Mammary epithelial cell (primary cell): ENCODE measurements around the gene FRMD3.

Experiments
- CTCF ChIP-seq, 2 donors: IDR thresholded peaks in 1 of 2; conservative IDR thresholded peaks in 1 of 2; 2 replicates each; pipeline ENCODE4 v1.5.1; 2011 to 2012; ENCODE audit warnings: inconsistent platforms in 2 of 2, low read length in 2 of 2, mild to moderate bottlenecking in 2 of 2, control low read depth in 1 of 2, low read depth in 1 of 2; ENCODE audit not compliant: insufficient read depth in 1 of 2; ENCODE audit errors: extremely low read depth in 1 of 2
- EZH2 ChIP-seq: IDR thresholded peaks from 2 replicates; pipeline ENCODE4 v1.6.1; 2012; ENCODE audit warnings: low read length, inconsistent platforms, borderline replicate concordance

DNA sequence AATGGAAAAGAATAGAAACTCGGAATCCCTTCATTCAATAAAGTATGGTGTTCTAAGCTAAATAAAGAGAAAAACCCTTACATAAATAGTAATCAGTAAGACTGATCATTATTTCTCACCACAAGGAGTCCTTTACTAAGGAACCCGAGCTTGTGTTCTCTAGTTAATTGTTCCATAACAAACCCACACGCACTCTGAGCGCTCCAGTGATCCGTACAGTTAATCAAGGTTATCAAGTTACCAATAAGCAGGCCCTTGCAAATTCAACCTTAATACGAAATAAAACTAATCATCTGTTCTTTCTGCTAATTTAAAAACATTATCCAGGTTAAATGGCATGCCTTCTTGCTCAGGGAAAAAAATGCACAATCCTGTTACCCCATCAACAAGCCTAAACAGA is 224.4 kb downstream of the FRMD3 start:
- TF ChIP-seq CTCF (conservative IDR thresholded peaks at IDR 0.05 in 1 of 2, IDR thresholded peaks at IDR 0.05 in 1 of 2; ENCODE audit: extremely low read depth in 1 of 2, insufficient read depth in 1 of 2, low read depth in 1 of 2, low read length in 2 of 2) (no peak), EZH2 (no peak)
